GM12878 (cell line): Measurements from ENCODE around the gene CUL9. TPM values are rescaled to one million over a fixed set of nuclear protein-coding genes. Genes with fewer than 3 reads are reported as not detected.

Source experiments
- BHLHE40 ChIP-seq, 2 experiments: fragments of 450-650 bp in 1 of 2; IDR thresholded peaks; 2 replicates each; pipeline ENCODE4 v1.6.1; 2011 to 2017; ENCODE audit warnings: low read depth in 2 of 2, borderline replicate concordance in 1 of 2, improper control_type of control experiment in 1 of 2, low read length in 1 of 2, mild to moderate bottlenecking in 1 of 2
- DPF2 ChIP-seq: fragments of 450-650 bp; IDR thresholded peaks from 2 replicates; pipeline ENCODE4 v1.6.1; 2017; ENCODE audit warnings: mild to moderate bottlenecking
- EP300 ChIP-seq, 2 experiments: fragments of 150-350 bp in 1 of 2; IDR thresholded peaks; 2 replicates each; pipeline ENCODE4 v1.6.1; 2011 to 2012; ENCODE audit warnings: low read depth in 2 of 2, low read length in 2 of 2, borderline replicate concordance in 1 of 2, improper control_type of control experiment in 1 of 2, inconsistent platforms in 1 of 2; ENCODE audit not compliant: control insufficient read depth in 1 of 2
- FOXK2 ChIP-seq: fragments of 450-650 bp; IDR thresholded peaks from 2 replicates; pipeline ENCODE4 v1.6.1; 2017; ENCODE audit warnings: mild to moderate bottlenecking, moderate library complexity
- GATAD2B ChIP-seq: fragments of 450-650 bp; conservative IDR thresholded peaks from 2 replicates; pipeline ENCODE4 v1.6.1; 2017; ENCODE audit warnings: low read depth, mild to moderate bottlenecking, moderate library complexity
- KAT2A ChIP-seq: conservative IDR thresholded peaks from 2 replicates; pipeline ENCODE4 v1.6.1; 2011; ENCODE audit warnings: low read depth, low read length; ENCODE audit not compliant: control insufficient read depth
- LARP7 ChIP-seq: fragments of 450-650 bp; IDR thresholded peaks from 2 replicates; pipeline ENCODE4 v1.6.1; 2017; ENCODE audit warnings: mild to moderate bottlenecking
- MAX ChIP-seq: IDR thresholded peaks from 2 replicates; pipeline ENCODE4 v1.6.1; 2012; ENCODE audit warnings: low read depth, low read length, improper control_type of control experiment
- MTA2 ChIP-seq: fragments of 450-650 bp; IDR thresholded peaks from 2 replicates; pipeline ENCODE4 v1.6.1; 2016; ENCODE audit warnings: low read depth, mild to moderate bottlenecking, moderate library complexity
- PBX3 ChIP-seq: IDR thresholded peaks from 2 replicates; pipeline ENCODE4 v1.6.1; 2011; ENCODE audit warnings: mild to moderate bottlenecking, low read depth, low read length, moderate library complexity; ENCODE audit not compliant: insufficient replicate concordance
- POLR2A ChIP-seq: IDR thresholded peaks from 2 replicates; pipeline ENCODE4 v1.6.1; 2011; ENCODE audit warnings: low read depth, mild to moderate bottlenecking, low read length
- POLR2AphosphoS2 ChIP-seq: IDR thresholded peaks from 2 replicates; pipeline ENCODE4 v1.6.1; 2011; ENCODE audit warnings: low read depth, mild to moderate bottlenecking, low read length, improper control_type of control experiment, moderate library complexity
- POLR2AphosphoS5 ChIP-seq: IDR thresholded peaks from 2 replicates; pipeline ENCODE4 v1.6.1; 2011; ENCODE audit warnings: mild to moderate bottlenecking, low read length, inconsistent platforms
- RFX5 ChIP-seq: IDR thresholded peaks from 2 replicates; pipeline ENCODE4 v1.6.1; 2011; ENCODE audit warnings: low read depth, low read length, improper control_type of control experiment
- SPI1 ChIP-seq: IDR thresholded peaks from 2 replicates; pipeline ENCODE4 v1.6.1; 2011; ENCODE audit warnings: low read depth, mild to moderate bottlenecking, low read length, moderate library complexity, borderline replicate concordance; ENCODE audit not compliant: insufficient read depth
- TARDBP ChIP-seq: IDR thresholded peaks from 2 replicates; pipeline ENCODE4 v1.6.1; 2016; ENCODE audit warnings: borderline replicate concordance
- TCF12 ChIP-seq: IDR thresholded peaks from 2 replicates; pipeline ENCODE4 v1.6.1; 2011; ENCODE audit warnings: low read depth, mild to moderate bottlenecking, low read length
- YBX1 ChIP-seq: fragments of 450-650 bp; IDR thresholded peaks from 2 replicates; pipeline ENCODE4 v1.6.1; 2016; ENCODE audit warnings: antibody characterized with exemption
- polyA plus RNA-seq, 11 experiments: library from polyadenylated mRNA; depleted of rRNA in 4 of 11; unstranded in 6 of 11; stranded (reverse) in 5 of 11; fragments of >200 nt; fragmentation: Nextera tagmentation in 4 of 11; fragmentation: Illumina TruSeq in 1 of 11; extraction: Ambion mirVana in 4 of 11; extraction: Trizol in 1 of 11; gene quantifications; 1 replicate in 1 of 11; 2 replicates in 10 of 11; pipeline versions ENCODE4 v1.2.1 to v1.2.3, GENCODE V29; 2011 to 2016; ENCODE audit warnings: inconsistent platforms in 2 of 11, missing spikeins in 2 of 11, low read depth in 1 of 11
- total RNA-seq, 4 experiments: library from RNA; depleted of rRNA in 3 of 4; stranded (reverse); fragments of >200 nt in 3 of 4; fragmentation: Illumina TruSeq in 1 of 4; extraction: Trizol in 1 of 4; gene quantifications; 2 replicates each; pipeline versions ENCODE4 v1.2.1 to v1.2.3, GENCODE V29; 2013 to 2021
- TF ChIP-seq, protein P1 (sequence below): fragments of 450-650 bp; IDR thresholded peaks from 2 replicates; pipeline ENCODE4 v1.6.1; 2016; ENCODE audit warnings: mild to moderate bottlenecking
- TF ChIP-seq, protein P2 (sequence below), 3 experiments: IDR thresholded peaks in 2 of 3; conservative IDR thresholded peaks in 1 of 3; 2 replicates each; pipeline ENCODE4 v1.5.1; 2011; ENCODE audit warnings: low read depth in 3 of 3, low read length in 3 of 3, mild to moderate bottlenecking in 3 of 3, control low read depth in 2 of 3, moderate library complexity in 2 of 3, inconsistent platforms in 1 of 3, mixed read lengths in 1 of 3; ENCODE audit not compliant: control insufficient read depth in 2 of 3, insufficient read depth in 1 of 3; ENCODE audit errors: extremely low read depth in 1 of 3
- TF ChIP-seq, protein P3 (sequence below): fragments of 450-650 bp; IDR thresholded peaks from 2 replicates; pipeline ENCODE4 v1.6.1; 2016; ENCODE audit warnings: mild to moderate bottlenecking, moderate library complexity, borderline replicate concordance

CUL9 gene
- total and polyA plus RNA-seq, 10 of the 15 experiments (the other 5 are each of a cell fraction or from before 2014, with no cell fraction given): 1.2 to 48.3 (median 17.2) TPM

DNA sequence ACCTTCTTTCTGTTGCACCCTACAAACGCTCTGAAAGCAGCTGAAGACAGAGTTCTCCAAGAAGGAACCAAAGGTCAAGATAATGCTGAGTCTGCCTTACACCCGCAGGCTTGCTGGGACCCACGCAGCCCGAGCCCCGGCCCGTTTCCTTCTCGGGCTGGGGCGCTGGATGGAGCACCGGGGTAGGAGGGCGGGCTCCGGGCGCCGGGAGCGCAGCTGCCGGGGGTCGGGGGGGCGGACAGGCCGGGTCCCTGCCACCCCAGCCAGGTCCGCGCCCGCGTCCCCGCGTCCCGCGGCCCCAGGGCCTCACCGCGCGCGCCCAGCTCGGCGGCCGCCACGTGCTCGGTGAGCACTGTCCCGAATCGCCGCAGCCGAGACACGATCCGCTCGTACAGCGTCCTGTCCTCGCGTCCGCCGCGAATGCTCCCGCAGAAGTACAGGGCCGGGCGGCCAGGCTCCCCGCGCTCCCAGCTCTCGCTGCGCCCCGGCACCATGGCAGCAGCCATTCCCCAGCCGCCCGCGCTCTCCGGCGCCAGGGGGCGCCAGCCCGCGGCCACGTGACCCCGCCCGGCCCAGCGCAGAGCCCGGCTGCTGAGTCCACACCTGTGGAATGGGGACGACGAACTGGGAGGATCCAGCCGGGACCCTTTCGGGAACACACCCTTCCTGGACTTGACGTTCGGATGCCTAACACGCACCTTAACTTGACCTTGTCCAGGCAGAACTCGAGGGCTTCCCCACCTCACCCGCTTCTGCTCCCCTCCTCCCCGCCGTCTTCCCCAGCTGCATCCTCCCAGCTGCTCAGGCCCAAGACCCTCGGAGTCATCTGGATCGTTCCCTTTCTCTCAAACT is 47.2 kb downstream of the CUL9 start, which contains the start of gene DNPH1 (continued):
- TF ChIP-seq, protein P1, sequence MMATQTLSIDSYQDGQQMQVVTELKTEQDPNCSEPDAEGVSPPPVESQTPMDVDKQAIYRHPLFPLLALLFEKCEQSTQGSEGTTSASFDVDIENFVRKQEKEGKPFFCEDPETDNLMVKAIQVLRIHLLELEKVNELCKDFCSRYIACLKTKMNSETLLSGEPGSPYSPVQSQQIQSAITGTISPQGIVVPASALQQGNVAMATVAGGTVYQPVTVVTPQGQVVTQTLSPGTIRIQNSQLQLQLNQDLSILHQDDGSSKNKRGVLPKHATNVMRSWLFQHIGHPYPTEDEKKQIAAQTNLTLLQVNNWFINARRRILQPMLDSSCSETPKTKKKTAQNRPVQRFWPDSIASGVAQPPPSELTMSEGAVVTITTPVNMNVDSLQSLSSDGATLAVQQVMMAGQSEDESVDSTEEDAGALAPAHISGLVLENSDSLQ: 0 out of 2 replicates have a peak, but pooled peaks have one; percentile 17
- no peak for TF ChIP-seq KAT2A
- no peak for TF ChIP-seq YBX1
- peak; percentile 23; the same call in 1 of the 2 replicates for TF ChIP-seq MTA2
- peak; percentile 86; the same call in 1 of the 2 replicates for TF ChIP-seq DPF2
- TF ChIP-seq RFX5: no peak
- peak; percentile 94 for TF ChIP-seq GATAD2B
- TF ChIP-seq, protein P2, sequence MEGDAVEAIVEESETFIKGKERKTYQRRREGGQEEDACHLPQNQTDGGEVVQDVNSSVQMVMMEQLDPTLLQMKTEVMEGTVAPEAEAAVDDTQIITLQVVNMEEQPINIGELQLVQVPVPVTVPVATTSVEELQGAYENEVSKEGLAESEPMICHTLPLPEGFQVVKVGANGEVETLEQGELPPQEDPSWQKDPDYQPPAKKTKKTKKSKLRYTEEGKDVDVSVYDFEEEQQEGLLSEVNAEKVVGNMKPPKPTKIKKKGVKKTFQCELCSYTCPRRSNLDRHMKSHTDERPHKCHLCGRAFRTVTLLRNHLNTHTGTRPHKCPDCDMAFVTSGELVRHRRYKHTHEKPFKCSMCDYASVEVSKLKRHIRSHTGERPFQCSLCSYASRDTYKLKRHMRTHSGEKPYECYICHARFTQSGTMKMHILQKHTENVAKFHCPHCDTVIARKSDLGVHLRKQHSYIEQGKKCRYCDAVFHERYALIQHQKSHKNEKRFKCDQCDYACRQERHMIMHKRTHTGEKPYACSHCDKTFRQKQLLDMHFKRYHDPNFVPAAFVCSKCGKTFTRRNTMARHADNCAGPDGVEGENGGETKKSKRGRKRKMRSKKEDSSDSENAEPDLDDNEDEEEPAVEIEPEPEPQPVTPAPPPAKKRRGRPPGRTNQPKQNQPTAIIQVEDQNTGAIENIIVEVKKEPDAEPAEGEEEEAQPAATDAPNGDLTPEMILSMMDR (IDR thresholded peaks at IDR 0.05 in 2 of 3, conservative IDR thresholded peaks at IDR 0.05 in 1 of 3; ENCODE audit: control insufficient read depth in 2 of 3, extremely low read depth in 1 of 3, insufficient read depth in 1 of 3, low read depth in 3 of 3, low read length in 3 of 3): peak; percentile 71 to 95 (median 91); a peak in 5 of 6 replicates
- TF ChIP-seq TARDBP: no peak
- TF ChIP-seq FOXK2: no peak
- TF ChIP-seq BHLHE40 (IDR thresholded peaks at IDR 0.05; ENCODE audit: borderline replicate concordance in 1 of 2, low read depth in 2 of 2, low read length in 1 of 2): peak; percentile 80 to 95; a peak in 3 of 4 replicates
- TF ChIP-seq POLR2A: peak; percentile 92
- TF ChIP-seq EP300 (IDR thresholded peaks at IDR 0.05; ENCODE audit: borderline replicate concordance in 1 of 2, control insufficient read depth in 1 of 2, low read depth in 2 of 2, low read length in 2 of 2): no peak
- TF ChIP-seq, protein P3, sequence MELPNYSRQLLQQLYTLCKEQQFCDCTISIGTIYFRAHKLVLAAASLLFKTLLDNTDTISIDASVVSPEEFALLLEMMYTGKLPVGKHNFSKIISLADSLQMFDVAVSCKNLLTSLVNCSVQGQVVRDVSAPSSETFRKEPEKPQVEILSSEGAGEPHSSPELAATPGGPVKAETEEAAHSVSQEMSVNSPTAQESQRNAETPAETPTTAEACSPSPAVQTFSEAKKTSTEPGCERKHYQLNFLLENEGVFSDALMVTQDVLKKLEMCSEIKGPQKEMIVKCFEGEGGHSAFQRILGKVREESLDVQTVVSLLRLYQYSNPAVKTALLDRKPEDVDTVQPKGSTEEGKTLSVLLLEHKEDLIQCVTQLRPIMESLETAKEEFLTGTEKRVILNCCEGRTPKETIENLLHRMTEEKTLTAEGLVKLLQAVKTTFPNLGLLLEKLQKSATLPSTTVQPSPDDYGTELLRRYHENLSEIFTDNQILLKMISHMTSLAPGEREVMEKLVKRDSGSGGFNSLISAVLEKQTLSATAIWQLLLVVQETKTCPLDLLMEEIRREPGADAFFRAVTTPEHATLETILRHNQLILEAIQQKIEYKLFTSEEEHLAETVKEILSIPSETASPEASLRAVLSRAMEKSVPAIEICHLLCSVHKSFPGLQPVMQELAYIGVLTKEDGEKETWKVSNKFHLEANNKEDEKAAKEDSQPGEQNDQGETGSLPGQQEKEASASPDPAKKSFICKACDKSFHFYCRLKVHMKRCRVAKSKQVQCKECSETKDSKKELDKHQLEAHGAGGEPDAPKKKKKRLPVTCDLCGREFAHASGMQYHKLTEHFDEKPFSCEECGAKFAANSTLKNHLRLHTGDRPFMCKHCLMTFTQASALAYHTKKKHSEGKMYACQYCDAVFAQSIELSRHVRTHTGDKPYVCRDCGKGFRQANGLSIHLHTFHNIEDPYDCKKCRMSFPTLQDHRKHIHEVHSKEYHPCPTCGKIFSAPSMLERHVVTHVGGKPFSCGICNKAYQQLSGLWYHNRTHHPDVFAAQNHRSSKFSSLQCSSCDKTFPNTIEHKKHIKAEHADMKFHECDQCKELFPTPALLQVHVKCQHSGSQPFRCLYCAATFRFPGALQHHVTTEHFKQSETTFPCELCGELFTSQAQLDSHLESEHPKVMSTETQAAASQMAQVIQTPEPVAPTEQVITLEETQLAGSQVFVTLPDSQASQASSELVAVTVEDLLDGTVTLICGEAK: no peak; the same call in 1 of the 2 replicates
- peak; percentile 39; the same call in 1 of the 2 replicates for TF ChIP-seq TCF12
- TF ChIP-seq POLR2AphosphoS2: no peak
- TF ChIP-seq POLR2AphosphoS5: peak; percentile 67; the same call in 1 of the 2 replicates
- TF ChIP-seq MAX: peak; percentile 89; the same call in 1 of the 2 replicates
- no peak for TF ChIP-seq SPI1
- TF ChIP-seq LARP7: peak; percentile 98
- TF ChIP-seq PBX3: no peak
